KMS-11 (cell line): ENCODE results near the gene MED26.

Experiments used
- H2AFZ ChIP-seq: fragments of 200-600 bp; sonication (generic); 2 replicates; pipeline ENCODE4 v1.6.1; 2016; ENCODE audit warnings: antibody characterized with exemption, mixed run types, low read depth
- H3K27ac ChIP-seq: fragments of 200-600 bp; sonication (generic); 2 replicates; pipeline ENCODE4 v1.6.1; 2016; ENCODE audit warnings: mild to moderate bottlenecking, mixed run types
- H3K27me3 ChIP-seq: fragments of 200-600 bp; sonication (generic); 2 replicates; pipeline ENCODE4 v1.6.1; 2017; ENCODE audit warnings: mild to moderate bottlenecking, low read depth, mixed run types, moderate library complexity; ENCODE audit not compliant: insufficient read depth
- H3K36me3 ChIP-seq: fragments of 200-600 bp; sonication (generic); 2 replicates; pipeline ENCODE4 v1.6.1; 2017; ENCODE audit warnings: mild to moderate bottlenecking, mixed run types; ENCODE audit not compliant: insufficient read depth
- H3K4me1 ChIP-seq: fragments of 200-600 bp; sonication (generic); 2 replicates; pipeline ENCODE4 v1.6.1; 2016; ENCODE audit warnings: mild to moderate bottlenecking, low read depth, mixed run types; ENCODE audit not compliant: poor library complexity, severe bottlenecking
- H3K4me2 ChIP-seq: fragments of 200-600 bp; sonication (generic); 2 replicates; pipeline ENCODE4 v1.7.0; 2016; ENCODE audit warnings: mild to moderate bottlenecking, mixed run types
- H3K4me3 ChIP-seq: fragments of 200-600 bp; sonication (generic); IDR thresholded peaks from 2 replicates; pipeline ENCODE4 v1.6.1; 2017; ENCODE audit warnings: low read depth, low read length, mixed read lengths; ENCODE audit not compliant: insufficient read depth
- H3K79me2 ChIP-seq: fragments of 200-600 bp; sonication (generic); 2 replicates; pipeline ENCODE4 v1.6.1; 2016; ENCODE audit warnings: low read depth, mixed run types; ENCODE audit not compliant: insufficient read depth
- H3K9ac ChIP-seq: fragments of 200-600 bp; sonication (generic); 2 replicates; pipeline ENCODE4 v1.6.1; 2016; ENCODE audit warnings: mild to moderate bottlenecking, mixed run types
- H4K20me1 ChIP-seq: fragments of 200-600 bp; sonication (generic); 2 replicates; pipeline ENCODE4 v1.6.1; 2016; ENCODE audit warnings: mild to moderate bottlenecking, mixed run types; ENCODE audit not compliant: insufficient read depth
- TF ChIP-seq, protein P1 (sequence below): fragments of 200-600 bp; sonication (generic); conservative IDR thresholded peaks from 2 replicates; pipeline ENCODE4 v1.6.1; 2017; ENCODE audit warnings: low read depth, mild to moderate bottlenecking, antibody characterized with exemption, low read length, moderate library complexity, mixed read lengths

The MED26 gene

GRCh38 chr19:16599655-16600346 lies 28.2 kb downstream of the MED26 start:
- Histone ChIP-seq H3K27me3 (no peaks in the 10 kb centered on the region), H3K36me3 (no peaks in the 10 kb centered on the region), H3K4me3 (no peak overlapping the region), H2AFZ (no peak overlapping the region), H3K27ac (no peak overlapping the region), H3K4me1 (peaks cover 91% of the 10 kb centered on the region), H3K79me2 (peaks cover 99% of the 10 kb centered on the region), H3K4me2 (no peak overlapping the region), H4K20me1 (peaks cover 14% of the 10 kb centered on the region; the same call in 1 of the 2 replicates), H3K9ac (no peak overlapping the region)
- TF ChIP-seq, protein P1, sequence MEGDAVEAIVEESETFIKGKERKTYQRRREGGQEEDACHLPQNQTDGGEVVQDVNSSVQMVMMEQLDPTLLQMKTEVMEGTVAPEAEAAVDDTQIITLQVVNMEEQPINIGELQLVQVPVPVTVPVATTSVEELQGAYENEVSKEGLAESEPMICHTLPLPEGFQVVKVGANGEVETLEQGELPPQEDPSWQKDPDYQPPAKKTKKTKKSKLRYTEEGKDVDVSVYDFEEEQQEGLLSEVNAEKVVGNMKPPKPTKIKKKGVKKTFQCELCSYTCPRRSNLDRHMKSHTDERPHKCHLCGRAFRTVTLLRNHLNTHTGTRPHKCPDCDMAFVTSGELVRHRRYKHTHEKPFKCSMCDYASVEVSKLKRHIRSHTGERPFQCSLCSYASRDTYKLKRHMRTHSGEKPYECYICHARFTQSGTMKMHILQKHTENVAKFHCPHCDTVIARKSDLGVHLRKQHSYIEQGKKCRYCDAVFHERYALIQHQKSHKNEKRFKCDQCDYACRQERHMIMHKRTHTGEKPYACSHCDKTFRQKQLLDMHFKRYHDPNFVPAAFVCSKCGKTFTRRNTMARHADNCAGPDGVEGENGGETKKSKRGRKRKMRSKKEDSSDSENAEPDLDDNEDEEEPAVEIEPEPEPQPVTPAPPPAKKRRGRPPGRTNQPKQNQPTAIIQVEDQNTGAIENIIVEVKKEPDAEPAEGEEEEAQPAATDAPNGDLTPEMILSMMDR, result no peak

DNA sequence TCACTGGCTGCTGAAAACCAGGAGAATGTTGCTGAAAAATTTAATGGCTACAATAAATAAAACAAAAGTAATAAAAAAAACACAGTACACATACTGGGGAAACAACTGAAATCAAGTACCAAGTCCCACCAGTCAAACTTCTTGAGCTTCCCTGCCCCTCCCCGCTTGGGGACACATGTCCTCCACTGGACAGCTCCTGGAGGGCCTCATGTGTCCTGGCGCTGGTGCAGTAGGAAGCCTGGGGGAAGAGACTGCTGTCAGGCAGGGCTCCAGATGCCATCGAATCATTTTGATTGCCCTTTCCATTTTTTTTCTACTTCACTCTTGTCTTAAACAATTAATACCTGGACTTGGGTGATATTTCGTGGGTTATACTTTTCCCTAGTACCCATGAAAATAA lies 29.2 kb downstream of the MED26 start:
- H3K27me3 ChIP-seq, result no peaks in the 10 kb centered on the region
- peaks cover 91% of the 10 kb centered on the region for H3K4me1 ChIP-seq
- H3K4me3 ChIP-seq, result no peak overlapping the region
- H3K27ac ChIP-seq, result no peak overlapping the region
- no peak overlapping the region for H3K4me2 ChIP-seq
- H4K20me1 ChIP-seq, result peaks cover 14% of the 10 kb centered on the region; the same call in 1 of the 2 replicates
- no peak overlapping the region for H2AFZ ChIP-seq
- no peaks in the 10 kb centered on the region for H3K36me3 ChIP-seq
- H3K9ac ChIP-seq, result no peak overlapping the region
- TF ChIP-seq, protein P1, result no peak
- H3K79me2 ChIP-seq, result peaks cover 91% of the 10 kb centered on the region

DNA sequence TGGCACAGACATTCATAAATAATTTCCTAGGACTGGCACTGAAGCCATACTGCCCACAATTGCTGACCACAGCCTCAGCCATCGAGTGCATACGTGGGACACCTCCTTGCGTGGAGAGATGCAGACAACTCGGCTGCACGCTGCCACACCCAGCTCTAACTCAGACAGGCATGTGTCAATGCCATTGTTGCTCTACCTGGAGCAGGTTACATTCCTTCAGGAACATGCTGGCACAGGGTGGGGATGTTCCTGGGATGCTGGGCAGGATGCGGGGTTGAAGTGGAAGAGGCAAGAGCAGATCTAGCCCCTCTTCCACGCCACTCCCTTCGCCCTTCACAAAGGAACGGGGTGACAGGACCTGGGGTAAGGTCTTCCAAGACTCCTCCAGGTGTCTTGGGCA lies 31.6 kb downstream of the MED26 start:
- peak overlapping the region; percentile 99 for H3K4me2 ChIP-seq
- H3K9ac ChIP-seq, result no peak overlapping the region
- H2AFZ ChIP-seq, result no peak overlapping the region
- TF ChIP-seq, protein P1, result no peak
- H3K79me2 ChIP-seq, result peaks cover 91% of the 10 kb centered on the region
- peaks cover 5% of the 10 kb centered on the region; the same call in 1 of the 2 replicates for H4K20me1 ChIP-seq
- H3K4me3 ChIP-seq, result no peak overlapping the region
- H3K4me1 ChIP-seq, result peaks cover 99% of the 10 kb centered on the region
- H3K27ac ChIP-seq, result peak overlapping the region; percentile 99
- H3K36me3 ChIP-seq, result no peaks in the 10 kb centered on the region
- no peaks in the 10 kb centered on the region for H3K27me3 ChIP-seq

GRCh38 chr19:16595097-16595496 lies 32.9 kb downstream of the MED26 start:
- Histone ChIP-seq H3K27ac (peak overlapping the region; percentile 99), H4K20me1 (no peaks in the 10 kb centered on the region; the same call in 1 of the 2 replicates), H3K9ac (peak overlapping the region; percentile 78), H3K4me1 (peaks cover 99% of the 10 kb centered on the region), H3K79me2 (peaks cover 90% of the 10 kb centered on the region), H2AFZ (no peak overlapping the region; the same call in 1 of the 2 replicates), H3K4me3 (no peak overlapping the region), H3K4me2 (peak overlapping the region; percentile 99), H3K27me3 (no peaks in the 10 kb centered on the region), H3K36me3 (no peaks in the 10 kb centered on the region)
- TF ChIP-seq, protein P1, result no peak
